Loucy (cell line): ENCODE data around the gene PLEKHM2.

Experiments
- H2AFZ ChIP-seq: fragments of 200-600 bp; sonication (generic); 2 replicates; pipeline ENCODE4 v1.6.0; 2016; ENCODE audit warnings: antibody characterized with exemption, mild to moderate bottlenecking, low read length, moderate library complexity
- H3F3A ChIP-seq: fragments of 200-600 bp; 2 replicates; pipeline ENCODE4 v1.6.0; 2016; ENCODE audit warnings: antibody characterized with exemption, low read depth, mild to moderate bottlenecking
- H3K27me3 ChIP-seq: fragments of 200-600 bp; sonication (generic); 2 replicates; pipeline ENCODE4 v1.6.1; 2014; ENCODE audit warnings: low read length, mild to moderate bottlenecking; ENCODE audit not compliant: insufficient read depth, poor library complexity, severe bottlenecking
- H3K36me3 ChIP-seq: fragments of 200-600 bp; sonication (generic); 2 replicates; pipeline ENCODE4 v1.6.1; 2016; ENCODE audit warnings: low read length; ENCODE audit not compliant: insufficient read depth
- H3K4me1 ChIP-seq: fragments of 200-600 bp; sonication (generic); 2 replicates; pipeline ENCODE4 v1.5.1; 2014; ENCODE audit warnings: low read length, mild to moderate bottlenecking; ENCODE audit not compliant: insufficient read depth, poor library complexity, severe bottlenecking
- H3K4me2 ChIP-seq: fragments of 200-600 bp; sonication (generic); 2 replicates; pipeline ENCODE4 v1.6.0; 2014; ENCODE audit warnings: antibody characterized with exemption, low read length, low read depth, mild to moderate bottlenecking; ENCODE audit not compliant: poor library complexity, severe bottlenecking
- H3K4me3 ChIP-seq: fragments of 200-600 bp; sonication (generic); 2 replicates; pipeline ENCODE4 v1.5.1; 2014; ENCODE audit warnings: low read length, mild to moderate bottlenecking, mixed read lengths; ENCODE audit not compliant: poor library complexity, severe bottlenecking
- H3K79me2 ChIP-seq: fragments of 200-600 bp; sonication (generic); 2 replicates; pipeline ENCODE4 v1.6.1; 2014; ENCODE audit warnings: low read length; ENCODE audit not compliant: insufficient read depth
- H3K9ac ChIP-seq: fragments of 200-600 bp; sonication (generic); 2 replicates; pipeline ENCODE4 v1.6.0; 2014; ENCODE audit warnings: mild to moderate bottlenecking, low read depth, low read length, moderate library complexity; ENCODE audit not compliant: poor library complexity, severe bottlenecking
- H3K9me2 ChIP-seq: fragments of 200-600 bp; sonication (generic); replicated peaks from 2 replicates; pipeline ENCODE4 v1.6.1; 2016; ENCODE audit warnings: low read depth, low read length, mixed read lengths
- H3K9me3 ChIP-seq: fragments of 200-600 bp; sonication (generic); 2 replicates; pipeline ENCODE4 v1.6.1; 2014; ENCODE audit warnings: mild to moderate bottlenecking, antibody characterized with exemption, low read length, low read depth; ENCODE audit not compliant: insufficient read depth
- H4K20me1 ChIP-seq: fragments of 200-600 bp; sonication (generic); 2 replicates; pipeline ENCODE4 v1.6.0; 2014; ENCODE audit warnings: antibody characterized with exemption, low read length, mild to moderate bottlenecking; ENCODE audit not compliant: insufficient read depth, poor library complexity, severe bottlenecking
- CTCF ChIP-seq: fragments of 200-600 bp; sonication (generic); conservative IDR thresholded peaks from 2 replicates; pipeline ENCODE4 v1.5.1; 2014; ENCODE audit warnings: mild to moderate bottlenecking, antibody characterized with exemption, low read length
- EZH2phosphoT487 ChIP-seq: fragments of 200-600 bp; IDR thresholded peaks from 2 replicates; pipeline ENCODE4 v1.6.1; 2018; ENCODE audit warnings: antibody characterized with exemption, mild to moderate bottlenecking, moderate library complexity, borderline replicate concordance

The PLEKHM2 gene

GRCh38 chr1:15692121-15692682, 8.1 kb downstream of the PLEKHM2 start:
- Histone ChIP-seq H4K20me1 (peaks cover 4% of the 10 kb centered on the region), H3K4me3 (no peak overlapping the region), H3K9ac (no peak overlapping the region), H3K9me2 (no peaks in the 10 kb centered on the region), H3K9me3 (no peaks in the 10 kb centered on the region), H3F3A (no peaks in the 10 kb centered on the region), H3K27me3 (no peaks in the 10 kb centered on the region), H3K79me2 (peaks cover 68% of the 10 kb centered on the region), H3K36me3 (no peaks in the 10 kb centered on the region; the same call in 1 of the 2 replicates), H2AFZ (no peak overlapping the region), H3K4me2 (no peak overlapping the region), H3K4me1 (peaks cover 10% of the 10 kb centered on the region)
- TF ChIP-seq CTCF, result no peak
- no peak for TF ChIP-seq EZH2phosphoT487

GRCh38 chr1:15693371-15693770, 9.3 kb downstream of the PLEKHM2 start:
- Histone ChIP-seq H3K79me2 (peaks cover 56% of the 10 kb centered on the region), H3K4me2 (no peak overlapping the region), H3K4me1 (no peaks in the 10 kb centered on the region), H3K27me3 (no peaks in the 10 kb centered on the region), H3K9ac (no peak overlapping the region), H3K4me3 (no peak overlapping the region), H3K9me2 (no peaks in the 10 kb centered on the region), H3F3A (no peaks in the 10 kb centered on the region), H2AFZ (no peak overlapping the region), H3K9me3 (no peaks in the 10 kb centered on the region), H4K20me1 (peaks cover 4% of the 10 kb centered on the region), H3K36me3 (no peaks in the 10 kb centered on the region; the same call in 1 of the 2 replicates)
- TF ChIP-seq EZH2phosphoT487 (no peak), CTCF (no peak)

GRCh38 chr1:15696956-15697521, 12.9 kb downstream of the PLEKHM2 start:
- Histone ChIP-seq H3K36me3 (no peaks in the 10 kb centered on the region; the same call in 1 of the 2 replicates), H3K4me3 (no peak overlapping the region), H3F3A (no peaks in the 10 kb centered on the region), H3K4me1 (no peaks in the 10 kb centered on the region), H3K9ac (no peak overlapping the region), H3K9me3 (no peaks in the 10 kb centered on the region), H3K9me2 (no peaks in the 10 kb centered on the region), H3K79me2 (peaks cover 38% of the 10 kb centered on the region; the same call in 1 of the 2 replicates), H3K4me2 (no peak overlapping the region), H2AFZ (no peak overlapping the region), H4K20me1 (peaks cover 4% of the 10 kb centered on the region), H3K27me3 (no peaks in the 10 kb centered on the region)
- no peak for TF ChIP-seq CTCF
- no peak for TF ChIP-seq EZH2phosphoT487
